GM19324 (cell line): ENCODE measurements around the gene TOR4A.

Experiments used
- ATAC-seq: cut with Tn5 transposase; IDR thresholded peaks from one replicate; pipeline ENCODE4 v1.9.1; 2021; ENCODE audit warnings: mild to moderate bottlenecking, moderate library complexity; ENCODE audit not compliant: unreplicated experiment, low FRiP score

Gene TOR4A

GRCh38 chr9:137269231-137269772 lies 8.2 kb upstream of the TOR4A start:
- peak; percentile 54 for ATAC-seq

DNA sequence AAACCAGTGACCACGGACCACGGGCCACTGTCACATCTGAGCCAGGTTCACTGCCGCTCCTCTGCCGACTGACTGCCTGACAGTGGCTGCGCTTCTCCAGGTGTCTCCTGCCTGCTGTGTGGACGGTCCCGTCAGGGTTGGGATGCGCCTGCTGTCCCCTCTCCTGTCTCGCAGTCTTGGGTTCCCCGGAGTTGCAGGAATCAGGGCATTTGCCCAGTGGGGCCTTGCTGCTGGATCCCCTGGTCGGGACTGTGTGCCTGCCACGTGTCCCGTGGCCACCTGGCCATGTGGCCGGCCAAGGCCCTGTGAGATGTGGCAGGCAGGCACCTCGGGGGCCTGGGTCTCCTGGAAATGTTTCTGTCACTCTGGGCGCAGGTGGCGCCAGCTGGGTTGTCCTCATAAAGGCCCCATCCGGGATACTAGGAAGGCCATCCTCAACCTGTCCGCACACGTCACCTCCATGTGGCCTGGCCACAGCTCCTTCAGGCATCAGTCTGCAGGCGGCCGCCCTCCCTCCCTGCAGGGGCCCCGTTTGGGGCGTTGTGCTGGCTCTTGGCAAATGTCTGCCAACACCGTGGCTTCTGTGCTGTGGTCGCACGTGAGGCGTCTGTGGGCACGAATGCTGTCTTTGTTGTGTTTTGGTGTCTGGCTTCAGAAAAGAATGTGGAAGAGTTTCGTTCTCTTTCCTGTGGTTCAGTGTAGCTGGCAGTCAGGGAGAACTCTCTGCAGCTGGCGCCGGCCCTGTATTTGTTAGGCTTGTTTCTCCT lies 6.4 kb upstream of the TOR4A start:
- no peak for ATAC-seq

DNA sequence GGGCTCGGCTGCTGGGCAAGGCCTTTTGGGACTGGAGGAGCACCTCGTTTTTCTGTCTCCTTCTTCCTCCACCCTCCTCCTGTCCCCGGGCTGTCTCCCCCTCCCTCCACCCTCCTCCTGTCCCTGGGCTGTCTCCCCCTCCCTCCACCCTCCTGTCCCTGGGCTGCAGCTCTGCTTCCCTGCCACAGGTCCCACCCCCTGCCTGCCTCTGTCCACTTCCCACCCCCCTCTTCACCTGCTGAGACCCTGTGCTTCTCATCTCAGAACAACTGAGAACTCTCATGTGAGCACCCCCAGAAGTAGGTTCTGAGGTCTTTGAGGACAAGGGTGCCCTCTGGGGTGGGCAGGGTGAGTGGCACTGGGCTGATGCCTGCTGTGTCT lies 5.8 kb upstream of the TOR4A start:
- no peak for ATAC-seq

DNA sequence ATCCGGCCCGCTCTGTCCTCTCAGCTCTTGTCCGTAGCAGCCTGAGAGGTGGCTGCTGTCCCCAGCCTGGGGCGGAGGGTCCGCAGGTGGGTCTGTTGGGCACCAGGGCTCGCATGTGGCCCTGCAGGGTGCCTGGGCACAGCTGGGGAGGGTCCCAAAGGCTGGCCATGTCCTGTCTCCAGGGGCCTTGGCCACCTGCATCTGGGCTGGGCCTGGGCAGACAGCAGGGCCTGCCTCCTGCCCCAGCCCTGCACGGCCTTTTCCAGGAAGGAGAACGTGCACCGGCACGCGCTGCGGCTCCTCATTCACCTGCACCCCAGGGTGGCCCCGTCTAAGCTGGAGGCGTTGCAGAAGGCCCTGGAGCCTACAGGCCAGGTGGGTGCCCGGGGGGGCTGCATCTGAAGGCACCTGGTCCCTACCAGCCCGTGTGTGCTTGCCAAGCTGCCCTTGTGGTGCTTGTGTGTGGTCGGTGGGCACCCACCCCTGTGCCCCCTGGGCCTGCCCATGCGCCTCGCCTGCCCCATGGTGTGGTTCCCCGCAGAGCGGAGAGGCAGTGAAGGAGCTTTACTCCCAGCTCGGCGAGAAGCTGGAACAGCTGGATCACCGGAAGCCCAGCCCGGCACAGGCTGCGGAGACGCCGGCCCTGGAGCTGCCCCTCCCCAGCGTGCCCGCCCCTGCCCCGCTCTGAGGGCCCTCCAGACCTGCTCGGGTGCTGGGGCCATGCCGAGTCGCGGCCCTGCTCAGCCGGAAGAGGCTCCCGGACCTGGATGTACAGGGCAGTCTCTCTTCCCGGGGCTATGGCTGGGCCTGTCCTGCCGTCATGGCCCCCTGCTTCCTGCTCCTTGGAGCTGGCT lies 5.1 kb upstream of the TOR4A start:
- ATAC-seq: no peak

DNA sequence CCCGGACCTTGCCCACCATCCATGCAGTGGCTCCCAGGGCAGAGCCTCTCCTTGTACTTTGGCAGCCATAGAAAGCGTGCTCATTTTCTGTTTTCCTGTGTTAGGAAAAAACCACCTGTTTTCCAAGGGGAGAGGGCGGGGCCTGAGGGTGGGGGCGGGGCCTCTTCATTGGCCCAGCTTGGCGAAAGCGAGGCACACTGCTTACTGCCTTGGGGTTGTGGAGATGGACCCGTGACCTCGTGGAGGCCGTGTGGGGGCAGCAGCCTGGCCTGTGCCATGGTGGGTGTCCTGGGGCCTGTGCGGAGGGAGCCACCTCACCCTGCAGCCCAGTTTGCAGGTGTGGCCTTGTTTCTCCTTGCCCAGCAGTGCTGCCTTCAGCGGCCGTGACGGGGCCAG lies 4.4 kb upstream of the TOR4A start:
- ATAC-seq: no peak

DNA sequence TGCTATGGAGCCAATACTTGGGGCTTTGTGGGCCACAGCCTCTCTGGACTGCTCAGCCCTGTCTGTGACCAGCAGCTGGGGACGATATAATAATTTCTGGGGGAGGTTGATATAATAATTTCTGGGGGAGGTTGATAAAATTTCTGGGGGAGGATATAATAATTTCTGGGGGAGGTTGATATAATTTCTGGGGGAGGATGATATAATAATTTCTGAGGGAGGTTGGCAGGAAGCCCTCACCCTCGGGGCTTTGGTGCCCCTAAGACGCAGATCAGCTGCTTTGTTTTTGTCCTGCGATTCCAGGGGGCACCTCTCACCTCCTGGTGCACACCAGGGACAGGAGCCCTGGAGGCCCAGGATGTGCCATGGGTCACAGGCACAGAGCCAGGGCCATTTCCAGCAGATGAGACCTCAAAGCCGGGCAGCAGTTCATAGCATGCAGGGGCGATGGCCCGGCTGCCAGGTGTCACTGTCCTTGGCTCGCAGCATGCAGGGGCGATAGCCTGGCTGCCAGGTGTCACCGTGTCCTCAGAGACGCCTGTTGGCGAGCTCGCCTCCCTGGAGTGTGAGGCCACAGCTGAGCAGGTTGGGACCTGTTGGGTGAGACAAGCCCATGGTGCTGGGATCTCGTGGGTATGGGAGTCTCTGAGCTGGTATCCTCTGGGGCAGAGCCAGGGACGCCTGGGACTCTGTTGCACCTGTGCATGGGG lies 3.8 kb upstream of the TOR4A start:
- no peak for ATAC-seq

DNA sequence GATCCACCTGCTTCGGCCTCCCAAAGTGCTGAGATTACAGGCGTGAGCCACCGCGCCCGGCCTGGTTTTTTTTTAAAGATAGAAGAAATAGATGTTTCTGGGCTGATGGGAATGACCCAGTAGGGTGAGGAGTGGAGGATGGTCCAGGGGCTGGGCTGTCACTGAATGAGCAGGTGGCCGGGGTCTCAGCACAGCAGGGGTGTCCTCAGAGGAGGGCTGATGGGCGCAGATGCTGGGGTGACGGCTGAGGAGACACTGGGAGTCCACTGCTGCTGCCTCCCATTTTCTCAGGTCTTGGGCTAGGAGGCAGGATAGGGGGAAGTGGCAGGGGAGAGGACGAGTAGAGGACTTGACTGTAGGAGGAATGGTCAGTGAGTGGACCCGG lies 2.3 kb upstream of the TOR4A start:
- ATAC-seq: no peak

- no peak for ATAC-seq
These were observed 1.7 kb upstream of the TOR4A start for GRCh38 chr9:137275588-137276472.

DNA sequence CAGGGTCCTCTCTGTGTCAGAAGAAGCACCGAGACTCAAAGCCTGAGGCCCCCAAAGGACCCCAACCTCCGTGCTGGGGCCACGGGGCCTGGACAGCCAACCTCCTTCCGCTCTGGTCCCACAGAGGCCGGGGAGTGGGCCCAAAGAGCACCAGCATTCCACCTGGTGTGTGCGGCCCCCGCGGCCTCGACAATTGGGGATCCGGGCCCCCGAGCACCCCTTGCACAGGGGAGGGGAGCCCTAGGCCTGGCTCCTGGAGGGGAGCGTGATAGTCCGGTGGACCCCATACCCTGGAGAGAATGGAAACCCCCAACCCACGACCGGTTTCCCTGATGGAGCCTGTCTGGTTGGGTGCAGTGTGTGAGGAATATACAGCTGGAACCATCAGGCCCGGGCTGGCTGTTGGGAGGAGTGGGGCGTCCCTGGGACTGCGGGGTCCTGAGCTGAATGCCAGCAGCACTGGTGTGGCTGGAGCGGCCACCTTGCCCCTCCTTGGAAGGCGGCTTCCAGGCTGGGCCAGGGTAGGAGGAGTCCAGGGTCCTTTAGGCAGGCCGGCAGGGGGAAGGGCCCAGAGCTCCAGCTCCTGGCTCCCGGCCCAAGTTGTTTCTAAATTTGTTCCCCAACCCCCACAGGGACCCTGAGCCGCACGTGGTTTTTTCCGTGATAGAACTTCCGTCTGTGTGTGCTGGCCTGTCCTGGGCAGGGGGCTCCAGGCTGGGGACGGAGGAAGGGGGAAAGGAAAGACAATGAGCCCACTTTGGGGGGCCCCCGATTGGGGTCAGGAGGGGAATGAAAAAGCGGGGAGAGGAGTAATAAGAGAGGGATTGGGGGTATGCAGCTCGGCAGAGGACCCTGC lies 825 bp upstream of the TOR4A start:
- ATAC-seq: no peak

DNA sequence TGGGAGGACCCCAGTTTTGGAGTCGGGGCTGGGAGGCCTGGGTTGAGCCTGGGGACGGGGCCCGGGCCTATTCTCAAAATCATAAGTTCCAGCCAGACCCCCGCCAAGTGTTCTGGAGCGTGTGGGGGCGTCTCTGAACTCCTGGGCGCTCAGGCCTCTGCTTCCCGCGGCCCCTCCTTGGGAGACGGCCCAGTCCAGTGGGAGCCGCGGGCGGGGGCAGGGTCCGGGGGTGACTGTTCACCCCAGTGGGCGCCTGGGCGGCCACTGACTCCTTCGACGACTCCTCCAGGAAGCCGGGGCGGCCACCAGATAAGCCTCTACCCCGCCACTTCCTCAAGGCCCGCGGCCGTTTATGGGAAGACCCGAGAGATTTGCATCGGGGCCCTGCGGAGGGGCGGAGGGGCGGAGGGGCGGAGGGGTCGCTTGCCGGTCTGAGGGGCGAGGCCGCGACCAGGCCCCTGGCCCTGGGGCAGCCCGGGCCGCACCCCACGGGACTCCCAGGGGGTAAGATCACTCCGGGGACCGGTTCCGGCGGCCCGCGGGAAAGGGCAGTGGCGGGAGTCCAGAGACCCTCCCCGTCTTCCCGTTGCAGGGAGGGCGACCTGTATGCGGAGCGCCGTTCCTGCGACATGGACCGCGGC lies 655 bp downstream of the TOR4A start:
- no peak for ATAC-seq

GRCh38 chr9:137278721-137279711 lies 1.5 kb downstream of the TOR4A start:
- no peak for ATAC-seq

DNA sequence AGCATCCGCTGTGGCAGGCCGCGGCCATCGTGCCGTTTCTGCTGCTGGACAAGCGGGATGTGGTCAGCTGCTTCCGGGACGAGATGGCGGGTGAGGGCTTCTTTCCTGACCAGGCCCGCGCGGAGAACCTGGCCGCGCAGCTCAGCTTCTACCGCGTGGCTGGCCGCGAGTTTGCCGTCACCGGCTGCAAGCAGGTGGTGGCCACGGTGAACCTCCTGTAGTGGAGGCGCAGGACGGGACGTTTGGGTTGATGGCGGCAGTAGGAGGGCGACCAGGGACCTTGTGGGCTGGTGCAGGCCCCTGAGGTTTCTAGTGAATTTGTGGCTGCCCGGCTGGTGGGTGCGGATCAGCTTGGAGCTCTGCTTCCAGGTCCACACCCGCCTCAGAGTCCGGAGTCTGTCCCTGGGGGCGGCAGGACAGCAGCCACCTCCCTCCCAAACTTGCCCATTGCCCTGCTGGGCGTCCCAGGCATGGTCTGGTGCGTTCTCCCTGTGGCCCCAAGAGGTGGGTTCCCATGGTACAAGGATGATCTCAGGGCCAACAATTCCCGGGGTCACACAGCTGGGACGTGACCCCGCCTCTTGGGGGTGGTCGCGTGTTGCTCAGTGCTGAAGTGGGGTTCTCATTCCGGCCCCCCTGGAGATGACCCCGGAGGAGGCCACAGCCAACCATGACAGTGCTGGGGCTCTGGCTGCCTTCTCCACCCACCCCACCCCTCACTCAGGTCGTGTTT lies 2.4 kb downstream of the TOR4A start:
- no peak for ATAC-seq

- no peak for ATAC-seq
These were observed 3.2 kb downstream of the TOR4A start for GRCh38 chr9:137280474-137281344.

DNA sequence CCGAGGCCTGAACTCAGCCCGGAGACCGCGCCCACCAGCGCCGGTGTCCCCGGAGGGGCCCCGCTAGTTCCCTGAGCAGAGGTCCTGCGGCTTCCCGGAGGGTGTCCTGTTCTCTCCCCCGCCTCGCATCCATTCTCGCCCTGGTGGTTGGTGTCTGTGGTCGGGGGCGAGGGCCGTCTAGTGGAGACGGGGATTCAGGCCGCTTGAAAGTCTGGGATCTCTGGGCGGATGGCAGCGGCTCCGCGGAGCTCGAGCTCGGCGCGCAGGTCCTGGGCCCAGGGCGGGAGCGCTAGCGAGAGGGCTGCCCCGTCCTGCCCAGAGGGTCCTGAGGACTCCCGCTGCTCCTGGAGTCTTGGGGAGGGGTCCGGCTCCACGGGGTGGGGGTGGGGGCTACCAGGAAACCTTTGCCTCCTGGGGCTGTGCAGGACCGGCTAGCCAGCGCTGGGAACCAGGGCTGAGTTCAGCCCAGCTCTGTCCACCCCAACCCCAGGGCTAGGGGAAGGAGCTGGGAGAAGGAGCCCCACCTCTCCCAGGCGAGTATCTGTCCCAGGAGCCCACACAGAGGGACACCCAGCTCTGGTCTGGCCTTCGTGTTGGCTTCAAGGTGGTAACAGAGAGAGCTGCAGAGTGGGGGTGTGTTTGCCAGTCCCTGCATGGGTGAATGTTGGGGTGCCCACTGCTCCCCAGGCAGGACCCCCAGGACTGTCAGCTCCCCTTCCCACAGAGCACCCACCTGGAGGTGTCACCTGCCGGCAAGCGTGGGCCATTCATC lies 4.0 kb downstream of the TOR4A start:
- no peak for ATAC-seq

- ATAC-seq: no peak
These were observed 9.5 kb downstream of the TOR4A start for GRCh38 chr9:137286975-137287383.
